Prostate gland (tissue), 2 donors: ENCODE measurements around the gene GTPBP10.

Experiments used
- POLR2AphosphoS5 ChIP-seq: sonication (generic); formaldehyde crosslinking; IDR thresholded peaks from one replicate; pipeline ENCODE4 v1.6.1; 2017; ENCODE audit warnings: antibody characterized with exemption
- TF ChIP-seq, protein P1 (sequence below), 4 experiments: fragments of 200-600 bp in 2 of 4; fragments of 450-650 bp in 2 of 4; sonication (generic) in 2 of 4; IDR thresholded peaks; 1 replicate in 3 of 4; 2 replicates in 1 of 4; pipeline ENCODE4 v1.5.1; 2016 to 2019; ENCODE audit warnings: antibody characterized with exemption in 4 of 4, mild to moderate bottlenecking in 2 of 4, moderate library complexity in 2 of 4

DNA sequence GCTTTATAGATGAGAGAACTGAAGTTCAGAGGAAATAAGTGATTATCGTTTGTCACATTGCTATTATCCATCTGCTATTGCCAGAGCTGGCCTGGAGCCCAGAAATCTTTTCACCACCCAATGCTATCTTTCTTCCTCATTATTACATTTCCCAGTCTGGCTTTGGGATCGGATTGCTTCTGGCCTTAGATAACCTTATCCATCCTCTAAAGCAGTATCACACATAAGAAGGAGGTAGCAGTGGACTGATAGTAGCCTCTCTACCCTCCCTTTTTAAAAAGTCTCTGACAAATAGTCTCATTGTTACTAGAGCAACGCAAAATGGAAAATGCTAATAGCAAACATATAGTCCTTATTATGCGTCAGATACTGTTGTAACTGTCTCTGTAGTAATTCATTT is 55.5 kb downstream of the GTPBP10 start:
- TF ChIP-seq, protein P1, sequence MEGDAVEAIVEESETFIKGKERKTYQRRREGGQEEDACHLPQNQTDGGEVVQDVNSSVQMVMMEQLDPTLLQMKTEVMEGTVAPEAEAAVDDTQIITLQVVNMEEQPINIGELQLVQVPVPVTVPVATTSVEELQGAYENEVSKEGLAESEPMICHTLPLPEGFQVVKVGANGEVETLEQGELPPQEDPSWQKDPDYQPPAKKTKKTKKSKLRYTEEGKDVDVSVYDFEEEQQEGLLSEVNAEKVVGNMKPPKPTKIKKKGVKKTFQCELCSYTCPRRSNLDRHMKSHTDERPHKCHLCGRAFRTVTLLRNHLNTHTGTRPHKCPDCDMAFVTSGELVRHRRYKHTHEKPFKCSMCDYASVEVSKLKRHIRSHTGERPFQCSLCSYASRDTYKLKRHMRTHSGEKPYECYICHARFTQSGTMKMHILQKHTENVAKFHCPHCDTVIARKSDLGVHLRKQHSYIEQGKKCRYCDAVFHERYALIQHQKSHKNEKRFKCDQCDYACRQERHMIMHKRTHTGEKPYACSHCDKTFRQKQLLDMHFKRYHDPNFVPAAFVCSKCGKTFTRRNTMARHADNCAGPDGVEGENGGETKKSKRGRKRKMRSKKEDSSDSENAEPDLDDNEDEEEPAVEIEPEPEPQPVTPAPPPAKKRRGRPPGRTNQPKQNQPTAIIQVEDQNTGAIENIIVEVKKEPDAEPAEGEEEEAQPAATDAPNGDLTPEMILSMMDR (IDR thresholded peaks at IDR 0.05) = no peak
- no peak for TF ChIP-seq POLR2AphosphoS5
